Adrenal gland (tissue), 5 donors: Measurements from ENCODE around the gene DPH1.

Experiments
- POLR2A ChIP-seq, 2 donors: fragments of 450-650 bp; IDR thresholded peaks; one replicate each; pipeline ENCODE4 v1.6.1; 2017; ENCODE audit warnings: antibody characterized with exemption in 2 of 2, mild to moderate bottlenecking in 2 of 2, moderate library complexity in 1 of 2
- TF ChIP-seq, protein P1 (sequence below), 6 experiments: fragments of 450-650 bp in 4 of 6; fragments of 200-600 bp in 2 of 6; sonication (generic) in 1 of 6; IDR thresholded peaks; 1 replicate in 5 of 6; 2 replicates in 1 of 6; pipeline versions ENCODE4 v1.5.1 to v1.8.0; 2016 to 2021; ENCODE audit warnings: antibody characterized with exemption in 6 of 6, mild to moderate bottlenecking in 2 of 6, moderate library complexity in 1 of 6
- donor health status: DM: no; HTN: no; CAD: no.

DNA sequence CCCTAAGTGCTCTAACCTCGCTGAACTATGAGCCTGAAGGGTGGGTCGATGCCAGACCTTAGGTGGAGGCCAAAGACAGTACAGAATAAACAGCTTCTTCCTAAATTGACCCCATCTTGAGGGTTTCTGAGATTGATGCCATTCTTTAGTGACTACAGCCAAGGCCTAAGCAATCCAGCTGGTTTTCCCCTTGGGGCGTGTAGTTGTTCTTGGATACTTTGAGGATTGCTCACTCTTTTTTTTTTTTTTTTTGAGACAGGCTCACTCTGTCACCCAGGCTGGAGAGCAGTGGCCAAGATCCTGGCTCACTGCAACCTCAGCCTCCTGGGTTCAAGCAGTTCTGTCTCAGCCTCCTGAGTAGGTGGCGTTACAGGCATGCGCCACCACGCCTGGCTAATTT lies 13.8 kb downstream of the DPH1 start:
- TF ChIP-seq, protein P1, sequence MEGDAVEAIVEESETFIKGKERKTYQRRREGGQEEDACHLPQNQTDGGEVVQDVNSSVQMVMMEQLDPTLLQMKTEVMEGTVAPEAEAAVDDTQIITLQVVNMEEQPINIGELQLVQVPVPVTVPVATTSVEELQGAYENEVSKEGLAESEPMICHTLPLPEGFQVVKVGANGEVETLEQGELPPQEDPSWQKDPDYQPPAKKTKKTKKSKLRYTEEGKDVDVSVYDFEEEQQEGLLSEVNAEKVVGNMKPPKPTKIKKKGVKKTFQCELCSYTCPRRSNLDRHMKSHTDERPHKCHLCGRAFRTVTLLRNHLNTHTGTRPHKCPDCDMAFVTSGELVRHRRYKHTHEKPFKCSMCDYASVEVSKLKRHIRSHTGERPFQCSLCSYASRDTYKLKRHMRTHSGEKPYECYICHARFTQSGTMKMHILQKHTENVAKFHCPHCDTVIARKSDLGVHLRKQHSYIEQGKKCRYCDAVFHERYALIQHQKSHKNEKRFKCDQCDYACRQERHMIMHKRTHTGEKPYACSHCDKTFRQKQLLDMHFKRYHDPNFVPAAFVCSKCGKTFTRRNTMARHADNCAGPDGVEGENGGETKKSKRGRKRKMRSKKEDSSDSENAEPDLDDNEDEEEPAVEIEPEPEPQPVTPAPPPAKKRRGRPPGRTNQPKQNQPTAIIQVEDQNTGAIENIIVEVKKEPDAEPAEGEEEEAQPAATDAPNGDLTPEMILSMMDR (IDR thresholded peaks at IDR 0.05), result no peak
- no peak for TF ChIP-seq POLR2A (IDR thresholded peaks at IDR 0.05)
